K562 (cell line): Measurements from ENCODE around the gene TRAF3. TPM values are rescaled to one million over a fixed set of nuclear protein-coding genes. Genes with fewer than 3 reads are reported as not detected.

Source experiments
- ATAC-seq: fragments of 200-7000 bp; cut with Tn5 transposase; 3 replicates; pipeline ENCODE4 v1.9.1; 2020; ENCODE audit warnings: moderate library complexity
- BruUV-seq: library from RNA; stranded (reverse); fragments of 400-500 nt; replicated peaks from 2 replicates; lab custom pipeline; 2021; lab: Mats Ljungman, UMichigan
- CTCF ChIA-PET: fragments of 300-600 bp; formaldehyde crosslinking; extraction: SDS; loops from one replicate; lab custom pipeline; 2021; ENCODE audit warnings: low intra/inter-chr PET ratio; lab: Yijun Ruan, JAX
- POLR2A ChIA-PET: fragments of 300-600, 350-650 bp; sonication (Branson Sonifier 250); formaldehyde crosslinking; extraction: SDS; loops from one replicate; lab custom pipeline; 2021; ENCODE audit warnings: antibody characterized with exemption, inconsistent platforms; lab: Yijun Ruan, JAX
- DNase-seq, 4 experiments: peaks; one replicate each; pipeline versions ENCODE4 v3.0.0 to v3.0.0-alpha.2; 2011 to 2018; ENCODE audit warnings: low spot score in 3 of 4, mixed read lengths in 3 of 4; ENCODE audit errors: extremely low read depth in 1 of 4
- FAIRE-seq: peaks from 2 replicates; lab custom pipeline; 2011; peaks lifted over from hg19 to GRCh38; lab: Jason Lieb, UNC
- H2AFZ ChIP-seq: 2 replicates; pipeline ENCODE4 v1.6.0; 2011; ENCODE audit warnings: low read depth, low read length, control low read depth, inconsistent platforms
- H3K27ac ChIP-seq: fragments of 200-600 bp; 3 replicates; pipeline ENCODE4 v1.8.0; 2011; ENCODE audit warnings: low read depth, mild to moderate bottlenecking, control low read depth, inconsistent platforms, low read length, moderate library complexity, mixed read lengths; ENCODE audit errors: extremely low read depth
- H3K27me3 ChIP-seq, 2 experiments: fragments of 300-600 bp in 1 of 2; 2 replicates in 1 of 2; 3 replicates in 1 of 2; pipeline versions ENCODE4 v1.6.0 to v1.8.0; 2011; ENCODE audit warnings: inconsistent platforms in 2 of 2, low read length in 2 of 2, mild to moderate bottlenecking in 1 of 2, mixed read lengths in 1 of 2, moderate library complexity in 1 of 2; ENCODE audit not compliant: control insufficient read depth in 2 of 2, insufficient read depth in 2 of 2
- H3K36me3 ChIP-seq: fragments of 300-600 bp; 3 replicates; pipeline ENCODE4 v1.8.0; 2011; ENCODE audit warnings: mild to moderate bottlenecking, low read length, inconsistent platforms; ENCODE audit not compliant: control insufficient read depth, insufficient read depth
- H3K4me1 ChIP-seq, 2 experiments: fragments of 200-600 bp in 1 of 2; replicated peaks in 1 of 2; 2 replicates in 1 of 2; 3 replicates in 1 of 2; pipeline versions ENCODE4 v1.5.1 to v1.8.0; 2011; ENCODE audit warnings: inconsistent platforms in 2 of 2, low read length in 2 of 2, mild to moderate bottlenecking in 1 of 2, mixed read lengths in 1 of 2, moderate library complexity in 1 of 2; ENCODE audit not compliant: control insufficient read depth in 2 of 2, insufficient read depth in 2 of 2
- H3K4me2 ChIP-seq: 2 replicates; pipeline ENCODE4 v1.6.1; 2011; ENCODE audit warnings: low read length, control low read depth, inconsistent platforms, mixed read lengths; ENCODE audit not compliant: insufficient read depth
- H3K4me3 ChIP-seq: fragments of 200-600 bp; sonication (generic), shearing (Covaris generic); 2 replicates; pipeline ENCODE4 v1.5.1; 2016; ENCODE audit warnings: control low read depth, inconsistent platforms
- H3K79me2 ChIP-seq: fragments of 200-600 bp; 3 replicates; pipeline ENCODE4 v1.8.0; 2011; ENCODE audit warnings: low read length, inconsistent platforms; ENCODE audit not compliant: control insufficient read depth, insufficient read depth
- H3K9ac ChIP-seq, 2 experiments: 2 replicates each; pipeline versions ENCODE4 v1.6.0 to v1.6.1; 2011; ENCODE audit warnings: low read depth in 2 of 2, low read length in 2 of 2, control low read depth in 1 of 2, inconsistent platforms in 1 of 2, mild to moderate bottlenecking in 1 of 2, mixed read lengths in 1 of 2; ENCODE audit not compliant: insufficient read depth in 1 of 2
- H3K9me1 ChIP-seq: one replicate; pipeline ENCODE4 v1.6.0; 2011; ENCODE audit warnings: inconsistent platforms, mild to moderate bottlenecking, low read length, moderate library complexity; ENCODE audit not compliant: control insufficient read depth, insufficient read depth
- H3K9me3 ChIP-seq: replicated peaks from 2 replicates; pipeline ENCODE4 v1.5.1; 2011; ENCODE audit warnings: low read depth, low read length, inconsistent platforms; ENCODE audit not compliant: control insufficient read depth, insufficient read depth
- H4K20me1 ChIP-seq: replicated peaks from 2 replicates; pipeline ENCODE4 v1.6.1; 2011; ENCODE audit warnings: low read length, inconsistent platforms, mixed read lengths; ENCODE audit not compliant: control insufficient read depth, insufficient read depth
- ADNP ChIP-seq: fragments of 200-800 bp; sonication (Bioruptor generic); IDR thresholded peaks from 2 replicates; pipeline ENCODE4 v1.6.1; 2016; ENCODE audit warnings: missing genetic modification characterization, missing compliant biosample characterization
- KLF6 ChIP-seq: fragments of 250-450 bp; sonication (Bioruptor Pico); IDR thresholded peaks from 2 replicates; pipeline ENCODE4 v1.4.0; 2020; ENCODE audit warnings: mild to moderate bottlenecking, moderate library complexity, borderline replicate concordance
- MTA2 ChIP-seq: fragments of 450-650 bp; IDR thresholded peaks from 2 replicates; pipeline ENCODE4 v1.6.1; 2016; ENCODE audit warnings: low read depth
- NFE2L1 ChIP-seq: fragments of 450-650 bp; IDR thresholded peaks from 2 replicates; pipeline ENCODE4 v1.6.1; 2016; ENCODE audit warnings: missing genetic modification characterization, low read depth, mild to moderate bottlenecking, missing compliant biosample characterization, moderate library complexity, borderline replicate concordance
- NR2C2 ChIP-seq, 2 experiments: fragments of 200-800 bp in 1 of 2; sonication (Bioruptor generic) in 1 of 2; sonication (generic) in 1 of 2; formaldehyde crosslinking in 1 of 2; IDR thresholded peaks; 2 replicates each; pipeline versions ENCODE4 v1.6.1 to v1.8.0; 2016 to 2022; ENCODE audit warnings: mild to moderate bottlenecking in 1 of 2, missing compliant biosample characterization in 1 of 2, missing genetic modification characterization in 1 of 2, missing genetic modification reagents in 1 of 2
- TCF7 ChIP-seq: sonication (generic); IDR thresholded peaks from 2 replicates; pipeline ENCODE4 v1.6.1; 2016; ENCODE audit warnings: antibody characterized with exemption, borderline replicate concordance
- U2AF2 ChIP-seq: fragments of 200-400 bp; formaldehyde crosslinking; optimal IDR thresholded peaks from 2 replicates; pipeline ENCODE3; 2017; ENCODE audit warnings: low read depth, mild to moderate bottlenecking, low read length
- ZNF146 ChIP-seq: IDR thresholded peaks from one replicate; pipeline ENCODE4 v1.6.1; 2018; ENCODE audit warnings: missing compliant biosample characterization; ENCODE audit not compliant: unreplicated experiment
- ZNF263 ChIP-seq: sonication (generic); formaldehyde crosslinking; IDR thresholded peaks from 2 replicates; pipeline ENCODE4 v1.8.0; 2022; ENCODE audit warnings: mild to moderate bottlenecking, missing genetic modification reagents, borderline replicate concordance
- ZNF584 ChIP-seq: fragments of 200-800 bp; sonication (Bioruptor generic); IDR thresholded peaks from 2 replicates; pipeline ENCODE4 v1.6.1; 2016; ENCODE audit warnings: low read depth, mild to moderate bottlenecking, missing genetic modification characterization, missing compliant biosample characterization
- ZNF668 ChIP-seq: fragments of 250-450 bp; sonication (Bioruptor Pico); IDR thresholded peaks from 2 replicates; pipeline ENCODE4 v1.8.0; 2022; ENCODE audit warnings: mild to moderate bottlenecking, inconsistent platforms
- ZSCAN29 ChIP-seq: fragments of 450-650 bp; IDR thresholded peaks from 2 replicates; pipeline ENCODE4 v1.6.1; 2017
- WGBS: fragments of 100-300 bp; shearing (Covaris generic); methylation state at CpG from one replicate; pipeline ENCODE4 v1.1.6; 2016; ENCODE audit warnings: low coverage, mixed read lengths; ENCODE audit not compliant: insufficient coverage; ENCODE audit errors: missing lambda C conversion rate; 5-methylcytosine and 5-hydroxymethylcytosine counted together
- in situ Hi-C: fragments of 300-500 bp; cut with MboI; formaldehyde crosslinking; loops from 4 replicates; pipeline ENCODE4 v1.15.0; 2018; ENCODE audit warnings: inconsistent platforms, mixed read lengths
- intact Hi-C: fragments of 100-400 bp; cut with micrococcal nuclease; formaldehyde crosslinking; loops from 2 replicates; pipeline ENCODE4 v1.14.2; 2022
- polyA plus RNA-seq, 8 experiments: library from polyadenylated mRNA; depleted of rRNA in 4 of 8; stranded (reverse) in 5 of 8; unstranded in 3 of 8; fragments of >200 nt; fragmentation: Nextera tagmentation in 2 of 8; fragmentation: Illumina TruSeq in 1 of 8; extraction: Ambion mirVana in 2 of 8; extraction: Trizol in 1 of 8; gene quantifications; 2 replicates each; pipeline versions ENCODE4 v1.2.1 to v1.2.3, GENCODE V29; 2011 to 2014; ENCODE audit warnings: inconsistent platforms in 1 of 8, missing spikeins in 1 of 8
- total RNA-seq, 7 experiments: library from RNA; depleted of rRNA in 6 of 7; stranded (reverse); fragments of >200 nt in 6 of 7; fragmentation: Illumina TruSeq in 2 of 7; extraction: Trizol in 2 of 7; gene quantifications; 2 replicates each; pipeline versions ENCODE4 v1.2.1 to v1.2.3, GENCODE V29; 2011 to 2021; ENCODE audit warnings: low replicate concordance in 1 of 7
- TF ChIP-seq, protein P1 (sequence below): fragments of 450-650 bp; IDR thresholded peaks from 2 replicates; pipeline ENCODE4 v1.7.1; 2018; ENCODE audit warnings: mild to moderate bottlenecking, low read depth; ENCODE audit not compliant: partially characterized antibody
- TF ChIP-seq, protein P2 (sequence below): fragments of 250-450 bp; sonication (Bioruptor Pico); IDR thresholded peaks from 2 replicates; pipeline ENCODE4 v1.8.0; 2022; ENCODE audit warnings: inconsistent platforms
- TF ChIP-seq, protein P3 (sequence below): sonication (generic); formaldehyde crosslinking; IDR thresholded peaks from 2 replicates; pipeline ENCODE4 v1.8.0; 2023; ENCODE audit warnings: mild to moderate bottlenecking, missing genetic modification reagents

The TRAF3 gene
- total and polyA plus RNA-seq, 9 of the 15 experiments (the other 6 are each of a cell fraction or from before 2014, with no cell fraction given), result 0.52 to 21.3 (median 9.9) TPM

DNA sequence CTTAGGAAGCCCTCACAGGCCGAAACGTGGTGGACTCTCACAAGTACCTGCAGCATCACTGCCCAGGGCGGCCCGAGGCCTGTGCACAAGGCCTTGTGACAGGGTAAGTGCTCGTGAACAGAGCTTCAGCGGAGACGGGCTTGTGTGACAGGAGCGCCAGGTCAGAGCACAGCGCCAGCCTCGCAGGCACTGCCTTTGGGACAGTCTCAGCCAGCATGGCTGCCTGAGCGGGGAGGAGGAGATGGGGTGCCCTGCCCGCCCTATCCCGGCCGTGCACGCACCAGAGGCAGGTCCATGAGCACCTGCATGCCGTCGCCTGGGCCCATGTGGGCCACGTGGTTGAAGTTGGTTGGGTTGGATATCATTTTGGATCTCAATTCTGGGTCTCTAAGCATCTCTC, 162.1 kb downstream of the TRAF3 start:
- Histone ChIP-seq H3K9ac (no peak overlapping the region), H4K20me1 (no peaks in the 10 kb centered on the region), H3K4me3 (no peak overlapping the region), H2AFZ (no peak overlapping the region), H3K4me1 (peaks cover 4 to 19% of the 10 kb centered on the region in 2 experiments; a peak in 3 of 5 replicates), H3K27ac (no peak overlapping the region), H3K27me3 (no peaks in the 10 kb centered on the region), H3K9me1 (no peaks in the 10 kb centered on the region), H3K36me3 (no peaks in the 10 kb centered on the region), H3K4me2 (no peak overlapping the region), H3K9me3 (no peaks in the 10 kb centered on the region), H3K79me2 (no peaks in the 10 kb centered on the region)
- ATAC-seq (no peak), FAIRE-seq (no peak), DNase-seq (no peak)
- no TSS peak for BruUV-seq
- POLR2A ChIA-PET, result interaction anchor here (1.2 kb wide), 1 partner anchor 24 kb away, joined by 3 read pairs; no protein-coding TSS in a partner anchor
- in situ Hi-C loops, result no loop called here
- CTCF ChIA-PET, result no interaction called here
- intact Hi-C loops, result no loop called here
- WGBS, result 86% methylated on average over 11 of the region's 18 CpGs
- TF ChIP-seq ZSCAN29 (no peak), U2AF2 (no peak), MTA2 (no peak), ZNF668 (no peak), ADNP (tag) (no peak), ZNF584 (no peak), TCF7 (no peak), NR2C2 (CRISPR knock-in tag; IDR thresholded peaks at IDR 0.05) (no peak), NR2C2 (tag; IDR thresholded peaks at IDR 0.05) (no peak), NFE2L1 (tag) (no peak), KLF6 (CRISPR knock-in tag) (no peak), ZNF263 (CRISPR knock-in tag) (no peak), ZNF146 (CRISPR knock-in tag) (no peak)
- TF ChIP-seq, protein P1, sequence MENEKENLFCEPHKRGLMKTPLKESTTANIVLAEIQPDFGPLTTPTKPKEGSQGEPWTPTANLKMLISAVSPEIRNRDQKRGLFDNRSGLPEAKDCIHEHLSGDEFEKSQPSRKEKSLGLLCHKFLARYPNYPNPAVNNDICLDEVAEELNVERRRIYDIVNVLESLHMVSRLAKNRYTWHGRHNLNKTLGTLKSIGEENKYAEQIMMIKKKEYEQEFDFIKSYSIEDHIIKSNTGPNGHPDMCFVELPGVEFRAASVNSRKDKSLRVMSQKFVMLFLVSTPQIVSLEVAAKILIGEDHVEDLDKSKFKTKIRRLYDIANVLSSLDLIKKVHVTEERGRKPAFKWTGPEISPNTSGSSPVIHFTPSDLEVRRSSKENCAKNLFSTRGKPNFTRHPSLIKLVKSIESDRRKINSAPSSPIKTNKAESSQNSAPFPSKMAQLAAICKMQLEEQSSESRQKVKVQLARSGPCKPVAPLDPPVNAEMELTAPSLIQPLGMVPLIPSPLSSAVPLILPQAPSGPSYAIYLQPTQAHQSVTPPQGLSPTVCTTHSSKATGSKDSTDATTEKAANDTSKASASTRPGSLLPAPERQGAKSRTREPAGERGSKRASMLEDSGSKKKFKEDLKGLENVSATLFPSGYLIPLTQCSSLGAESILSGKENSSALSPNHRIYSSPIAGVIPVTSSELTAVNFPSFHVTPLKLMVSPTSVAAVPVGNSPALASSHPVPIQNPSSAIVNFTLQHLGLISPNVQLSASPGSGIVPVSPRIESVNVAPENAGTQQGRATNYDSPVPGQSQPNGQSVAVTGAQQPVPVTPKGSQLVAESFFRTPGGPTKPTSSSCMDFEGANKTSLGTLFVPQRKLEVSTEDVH, result no peak
- TF ChIP-seq, protein P2, sequence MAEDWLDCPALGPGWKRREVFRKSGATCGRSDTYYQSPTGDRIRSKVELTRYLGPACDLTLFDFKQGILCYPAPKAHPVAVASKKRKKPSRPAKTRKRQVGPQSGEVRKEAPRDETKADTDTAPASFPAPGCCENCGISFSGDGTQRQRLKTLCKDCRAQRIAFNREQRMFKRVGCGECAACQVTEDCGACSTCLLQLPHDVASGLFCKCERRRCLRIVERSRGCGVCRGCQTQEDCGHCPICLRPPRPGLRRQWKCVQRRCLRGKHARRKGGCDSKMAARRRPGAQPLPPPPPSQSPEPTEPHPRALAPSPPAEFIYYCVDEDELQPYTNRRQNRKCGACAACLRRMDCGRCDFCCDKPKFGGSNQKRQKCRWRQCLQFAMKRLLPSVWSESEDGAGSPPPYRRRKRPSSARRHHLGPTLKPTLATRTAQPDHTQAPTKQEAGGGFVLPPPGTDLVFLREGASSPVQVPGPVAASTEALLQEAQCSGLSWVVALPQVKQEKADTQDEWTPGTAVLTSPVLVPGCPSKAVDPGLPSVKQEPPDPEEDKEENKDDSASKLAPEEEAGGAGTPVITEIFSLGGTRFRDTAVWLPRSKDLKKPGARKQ, result no peak
- TF ChIP-seq, protein P3, sequence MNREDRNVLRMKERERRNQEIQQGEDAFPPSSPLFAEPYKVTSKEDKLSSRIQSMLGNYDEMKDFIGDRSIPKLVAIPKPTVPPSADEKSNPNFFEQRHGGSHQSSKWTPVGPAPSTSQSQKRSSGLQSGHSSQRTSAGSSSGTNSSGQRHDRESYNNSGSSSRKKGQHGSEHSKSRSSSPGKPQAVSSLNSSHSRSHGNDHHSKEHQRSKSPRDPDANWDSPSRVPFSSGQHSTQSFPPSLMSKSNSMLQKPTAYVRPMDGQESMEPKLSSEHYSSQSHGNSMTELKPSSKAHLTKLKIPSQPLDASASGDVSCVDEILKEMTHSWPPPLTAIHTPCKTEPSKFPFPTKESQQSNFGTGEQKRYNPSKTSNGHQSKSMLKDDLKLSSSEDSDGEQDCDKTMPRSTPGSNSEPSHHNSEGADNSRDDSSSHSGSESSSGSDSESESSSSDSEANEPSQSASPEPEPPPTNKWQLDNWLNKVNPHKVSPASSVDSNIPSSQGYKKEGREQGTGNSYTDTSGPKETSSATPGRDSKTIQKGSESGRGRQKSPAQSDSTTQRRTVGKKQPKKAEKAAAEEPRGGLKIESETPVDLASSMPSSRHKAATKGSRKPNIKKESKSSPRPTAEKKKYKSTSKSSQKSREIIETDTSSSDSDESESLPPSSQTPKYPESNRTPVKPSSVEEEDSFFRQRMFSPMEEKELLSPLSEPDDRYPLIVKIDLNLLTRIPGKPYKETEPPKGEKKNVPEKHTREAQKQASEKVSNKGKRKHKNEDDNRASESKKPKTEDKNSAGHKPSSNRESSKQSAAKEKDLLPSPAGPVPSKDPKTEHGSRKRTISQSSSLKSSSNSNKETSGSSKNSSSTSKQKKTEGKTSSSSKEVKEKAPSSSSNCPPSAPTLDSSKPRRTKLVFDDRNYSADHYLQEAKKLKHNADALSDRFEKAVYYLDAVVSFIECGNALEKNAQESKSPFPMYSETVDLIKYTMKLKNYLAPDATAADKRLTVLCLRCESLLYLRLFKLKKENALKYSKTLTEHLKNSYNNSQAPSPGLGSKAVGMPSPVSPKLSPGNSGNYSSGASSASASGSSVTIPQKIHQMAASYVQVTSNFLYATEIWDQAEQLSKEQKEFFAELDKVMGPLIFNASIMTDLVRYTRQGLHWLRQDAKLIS (CRISPR knock-in tag), result no peak
